Glomerular visceral epithelial cell (primary cell): Measurements from ENCODE around the gene NPC1.
A peak's percentile ranks its signal among the peaks of the same experiment; 100 is the strongest.
"Not testable (repeated sequence)": the region's sequence is repeated elsewhere in the genome, so short reads cannot be mapped to it uniquely, and the experiment has no call there.

ENCODE experiments used
- DNase-seq: peaks from one replicate; pipeline ENCODE4 v3.0.0-alpha.2; 2016; ENCODE audit errors: extremely low spot score

The NPC1 gene

GRCh38 chr18:23609390-23610023 lies 23.2 kb upstream of the NPC1 start:
- no peak for DNase-seq

- no peak for DNase-seq
Observed at GRCh38 chr18:23608211-23608610, 21.9 kb upstream of the NPC1 start.

GRCh38 chr18:23605941-23606340 lies 19.6 kb upstream of the NPC1 start:
- no peak for DNase-seq

- DNase-seq, result no peak
Observed at GRCh38 chr18:23599809-23600208, 13.5 kb upstream of the NPC1 start.

GRCh38 chr18:23596183-23596582 lies 9.9 kb upstream of the NPC1 start:
- DNase-seq, result no peak

- no peak for DNase-seq
Observed at GRCh38 chr18:23595591-23595990, 9.3 kb upstream of the NPC1 start.

GRCh38 chr18:23593720-23594119 lies 7.4 kb upstream of the NPC1 start:
- DNase-seq, result peak; percentile 87

- no peak for DNase-seq
Observed at GRCh38 chr18:23592911-23593310, 6.6 kb upstream of the NPC1 start.

GRCh38 chr18:23591011-23591410 lies 4.7 kb upstream of the NPC1 start:
- DNase-seq, result no peak

GRCh38 chr18:23588836-23589560 lies 2.7 kb upstream of the NPC1 start:
- peak; percentile 75 for DNase-seq

- DNase-seq, result no peak
Observed at GRCh38 chr18:23587220-23587642, 925 bp upstream of the NPC1 start.

GRCh38 chr18:23585897-23586248 lies 433 bp downstream of the NPC1 start:
- no peak for DNase-seq

GRCh38 chr18:23585007-23585871 lies 1.1 kb downstream of the NPC1 start:
- peak; percentile 42 for DNase-seq

GRCh38 chr18:23584019-23584983 lies 2.0 kb downstream of the NPC1 start:
- no peak for DNase-seq

- no peak for DNase-seq
Observed at GRCh38 chr18:23583071-23583865, 3.0 kb downstream of the NPC1 start.

- DNase-seq, result peak; percentile 70
Observed at GRCh38 chr18:23580677-23581367, 5.5 kb downstream of the NPC1 start.

- no peak for DNase-seq
Observed at GRCh38 chr18:23578891-23579653, 7.2 kb downstream of the NPC1 start.

- DNase-seq, result no peak
Observed at GRCh38 chr18:23578067-23578701, 8.1 kb downstream of the NPC1 start.

- DNase-seq, result not testable (repeated sequence)
Observed at GRCh38 chr18:23577521-23577920, 8.8 kb downstream of the NPC1 start.
